Panc1 (cell line): ENCODE data around the gene TTC3. TPM values are rescaled to one million over a fixed set of nuclear protein-coding genes. Genes with fewer than 3 reads are reported as not detected.
A peak's percentile ranks its signal among the peaks of the same experiment; 100 is the strongest.

Experiments
- ATAC-seq: fragments of 200-7000 bp; cut with Tn5 transposase; 2 replicates; pipeline ENCODE4 v1.9.1; 2020; ENCODE audit warnings: mild to moderate bottlenecking, moderate library complexity
- BruUV-seq: library from RNA; stranded (reverse); fragments of 400-500 nt; replicated peaks from 2 replicates; lab custom pipeline; 2021; lab: Mats Ljungman, UMichigan
- CTCF ChIA-PET: fragments of 300-600 bp; sonication (Branson Sonifier 250); formaldehyde crosslinking; loops from one replicate; lab custom pipeline; 2022; ENCODE audit warnings: antibody characterized with exemption; lab: Charles Lee
- POLR2A ChIA-PET: fragments of 300-600 bp; sonication (Branson Sonifier 250); formaldehyde crosslinking; loops from one replicate; lab custom pipeline; 2022; ENCODE audit warnings: antibody characterized with exemption; lab: Charles Lee
- DNase-seq: peaks from one replicate; pipeline ENCODE4 v3.0.0-alpha.2; 2010; ENCODE audit warnings: low read depth, low spot score
- H3K27ac ChIP-seq: 2 replicates; pipeline ENCODE4 v1.5.1; 2011; ENCODE audit warnings: mild to moderate bottlenecking, low read length, inconsistent platforms
- H3K27me3 ChIP-seq: fragments of 200-500 bp; sonication (Bioruptor generic); 2 replicates; pipeline ENCODE4 v1.6.0; 2014; ENCODE audit warnings: low read length, inconsistent platforms; ENCODE audit not compliant: control insufficient read depth, insufficient read depth
- H3K36me3 ChIP-seq: fragments of 200-500 bp; sonication (Bioruptor generic); 2 replicates; pipeline ENCODE4 v1.5.1; 2014; ENCODE audit warnings: inconsistent platforms, mild to moderate bottlenecking, low read length, moderate library complexity; ENCODE audit not compliant: control insufficient read depth, insufficient read depth
- H3K4me1 ChIP-seq: 2 replicates; pipeline ENCODE4 v1.5.1; 2011; ENCODE audit warnings: inconsistent platforms, mild to moderate bottlenecking, low read length, moderate library complexity; ENCODE audit not compliant: control insufficient read depth, insufficient read depth
- H3K4me3 ChIP-seq, 2 experiments: 2 replicates each; pipeline ENCODE4 v1.5.1; 2011 to 2012; ENCODE audit warnings: low read depth in 2 of 2, low read length in 2 of 2, mild to moderate bottlenecking in 2 of 2, inconsistent platforms in 1 of 2, moderate library complexity in 1 of 2
- H3K9me3 ChIP-seq: fragments of 200-500 bp; sonication (Bioruptor generic); 2 replicates; pipeline ENCODE4 v1.5.1; 2014; ENCODE audit warnings: low read depth, mild to moderate bottlenecking, inconsistent platforms, low read length, moderate library complexity; ENCODE audit not compliant: control insufficient read depth, insufficient read depth
- CTCF ChIP-seq: fragments of 450-650 bp; IDR thresholded peaks from 2 replicates; pipeline ENCODE4 v1.5.1; 2017; ENCODE audit warnings: mild to moderate bottlenecking
- POLR2AphosphoS5 ChIP-seq: IDR thresholded peaks from 2 replicates; pipeline ENCODE4 v1.6.1; 2012; ENCODE audit warnings: mild to moderate bottlenecking, low read depth, low read length, moderate library complexity
- REST ChIP-seq, 2 experiments: IDR thresholded peaks; 2 replicates each; pipeline ENCODE4 v1.6.1; 2011 to 2012; ENCODE audit warnings: low read depth in 2 of 2, control low read depth in 1 of 2, low read length in 1 of 2, mild to moderate bottlenecking in 1 of 2, moderate library complexity in 1 of 2; ENCODE audit not compliant: insufficient read depth in 1 of 2
- SIN3A ChIP-seq: IDR thresholded peaks from 2 replicates; pipeline ENCODE4 v1.6.1; 2012; ENCODE audit warnings: low read depth, mild to moderate bottlenecking, low read length, moderate library complexity, borderline replicate concordance; ENCODE audit not compliant: insufficient read depth
- TCF7L2 ChIP-seq: IDR thresholded peaks from 2 replicates; pipeline ENCODE4 v1.6.1; 2011; ENCODE audit warnings: mild to moderate bottlenecking, low read depth, low read length, inconsistent platforms
- in situ Hi-C: cut with HindIII; loops from 2 replicates; pipeline ENCODE4 v1.10.0; 2016; ENCODE audit warnings: low sequenced_read_pairs, low pct_unique_long_range_greater_than_20kb
- intact Hi-C: fragments of 100-400 bp; cut with micrococcal nuclease; formaldehyde crosslinking; loops from one replicate; pipeline ENCODE4 v1.10.0; 2022; ENCODE audit not compliant: unreplicated experiment
- total RNA-seq: library from RNA; stranded (reverse); gene quantifications from one replicate; pipeline ENCODE4 v1.2.1, GENCODE V29; 2021; ENCODE audit not compliant: unreplicated experiment

The TTC3 gene
- total RNA-seq, 1 experiment from 2014 or later: 83.0 TPM

- intact Hi-C loops: no loop called here
- CTCF ChIA-PET: interaction anchor here (0.7 kb wide), 1 partner anchor 1724 kb away, joined by 5 read pairs; no protein-coding TSS in a partner anchor
Measured at GRCh38 chr21:37085726-37086125, 12.7 kb downstream of the TTC3 start.

GRCh38 chr21:37087188-37087587 lies 14.1 kb downstream of the TTC3 start:
- H3K4me1 ChIP-seq: no peaks in the 10 kb centered on the region; the same call in none of the 2 replicates
- POLR2A ChIA-PET: no interaction called here
- no peak overlapping the region for H3K27ac ChIP-seq
- H3K36me3 ChIP-seq: no peaks in the 10 kb centered on the region; the same call in 1 of the 2 replicates
- DNase-seq: no peak
- TF ChIP-seq TCF7L2 (no peak), CTCF (peak; percentile 53)
- no peaks in the 10 kb centered on the region for H3K27me3 ChIP-seq
- no peak overlapping the region for H3K4me3 ChIP-seq
- intact Hi-C loops: no loop called here
- H3K9me3 ChIP-seq: no peaks in the 10 kb centered on the region
- CTCF ChIA-PET: no interaction called here
- in situ Hi-C loops: no loop called here
- no peak; the same call in 1 of the 2 replicates for ATAC-seq
- BruUV-seq: no TSS peak

More at GRCh38 chr21:37085726-37086125, 12.7 kb downstream of the TTC3 start:
- H3K27me3 ChIP-seq: no peaks in the 10 kb centered on the region
- no peak for DNase-seq
- H3K9me3 ChIP-seq: no peaks in the 10 kb centered on the region
- no peaks in the 10 kb centered on the region; the same call in none of the 2 replicates for H3K4me1 ChIP-seq
- ATAC-seq: no peak
- no peaks in the 10 kb centered on the region; the same call in 1 of the 2 replicates for H3K36me3 ChIP-seq
- BruUV-seq: no TSS peak
- no peak overlapping the region for H3K4me3 ChIP-seq
- POLR2A ChIA-PET: no interaction called here
- in situ Hi-C loops: no loop called here
- no peak overlapping the region for H3K27ac ChIP-seq
- no peak for TF ChIP-seq TCF7L2
- no peak for TF ChIP-seq SIN3A
- no peak for TF ChIP-seq REST (IDR thresholded peaks at IDR 0.05; ENCODE audit: insufficient read depth in 1 of 2, low read depth in 2 of 2, low read length in 1 of 2)
- TF ChIP-seq POLR2AphosphoS5: no peak
- TF ChIP-seq CTCF: no peak
